Measurements from ENCODE around the gene PLA2G2F.

Gene PLA2G2F

DNA sequence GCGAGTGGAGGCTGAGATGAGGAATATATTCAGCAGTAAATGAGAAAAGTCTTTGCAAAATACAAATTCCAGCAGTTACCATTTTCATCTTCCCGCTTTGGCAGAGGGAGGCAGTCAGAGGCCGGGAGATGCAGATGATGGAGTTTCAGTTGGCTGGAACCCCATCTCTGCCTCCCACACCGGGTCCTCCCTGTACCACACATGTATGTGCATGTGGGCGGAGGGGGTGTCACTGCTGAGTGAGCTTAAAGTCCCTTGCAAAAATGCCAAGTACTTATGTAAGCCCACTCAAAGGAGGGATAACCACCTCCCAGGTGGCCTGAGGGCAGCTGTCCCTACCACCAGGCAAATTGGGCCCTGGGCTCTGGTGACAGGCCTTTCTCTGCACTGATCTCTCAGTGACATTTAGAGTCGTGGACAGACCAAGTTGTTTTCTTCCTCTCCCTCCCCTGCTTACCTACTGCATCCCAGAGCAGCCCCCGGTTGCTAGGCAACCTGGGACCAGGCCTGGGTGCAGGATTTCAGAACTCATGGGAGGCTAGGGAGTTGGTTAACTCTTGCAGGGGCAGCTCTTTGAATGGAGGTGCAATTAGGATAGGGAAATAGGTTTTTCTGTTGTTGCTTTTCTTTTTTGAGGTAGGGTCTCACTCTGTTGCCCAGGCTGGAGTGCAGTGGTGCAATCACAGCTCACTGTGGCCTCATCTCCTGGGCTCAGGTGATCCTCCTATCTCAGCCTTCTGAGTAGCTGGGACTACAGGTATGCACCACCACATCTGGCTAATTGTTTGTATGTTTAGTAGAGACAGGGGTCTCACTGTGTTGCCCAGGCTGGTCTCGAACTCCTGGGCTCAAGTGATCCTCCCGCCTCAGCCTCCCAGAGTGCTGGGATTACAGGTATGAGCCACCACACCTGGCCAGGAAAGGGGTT lies 29.7 kb downstream of the PLA2G2F start:
- peaks cover 0 to 14% (median 13%) of the 10 kb centered on the region in 5 experiments for H3K9me3 ChIP-seq (ENCODE audit: control extremely low read depth in 1 of 5, control insufficient read depth in 4 of 5, insufficient read depth in 2 of 5, low read depth in 1 of 5, low read length in 4 of 5)
- 98% methylated on average over 5 of the region's 9 CpGs for WGBS (ENCODE audit: insufficient coverage)
- no peak overlapping the region for H3K27ac ChIP-seq (ENCODE audit: insufficient read depth in 1 of 2, low read depth in 1 of 2, low read length in 2 of 2, poor library complexity in 1 of 2, severe bottlenecking in 2 of 2)
- H3K4me3 ChIP-seq (ENCODE audit: control insufficient read depth in 1 of 7, extremely low read depth in 1 of 7, insufficient read depth in 4 of 7, low read depth in 2 of 7, low read length in 6 of 7) = no peak overlapping the region
- peaks cover 0 to 5% (median 0%) of the 10 kb centered on the region in 4 experiments for H3K4me1 ChIP-seq (ENCODE audit: control extremely low read depth in 1 of 4, control insufficient read depth in 4 of 4, insufficient read depth in 4 of 4, low read length in 3 of 4)
- ChIA-PET CTCF (interaction anchor here (1.1 kb wide), 1 partner anchor 10 kb away, joined by 3 read pairs; no protein-coding TSS in a partner anchor), POLR2A (no interaction called here)
- no peak for DNase-seq
- no peaks in the 10 kb centered on the region for H3K36me3 ChIP-seq (ENCODE audit: control insufficient read depth in 4 of 4, insufficient read depth in 4 of 4, low read length in 3 of 4)
- H3K27me3 ChIP-seq (replicated peaks in 2 of 5; ENCODE audit: control insufficient read depth in 4 of 5, insufficient read depth in 5 of 5, low read length in 4 of 5) = peaks cover 0 to 9% (median 0%) of the 10 kb centered on the region in 5 experiments

DNA sequence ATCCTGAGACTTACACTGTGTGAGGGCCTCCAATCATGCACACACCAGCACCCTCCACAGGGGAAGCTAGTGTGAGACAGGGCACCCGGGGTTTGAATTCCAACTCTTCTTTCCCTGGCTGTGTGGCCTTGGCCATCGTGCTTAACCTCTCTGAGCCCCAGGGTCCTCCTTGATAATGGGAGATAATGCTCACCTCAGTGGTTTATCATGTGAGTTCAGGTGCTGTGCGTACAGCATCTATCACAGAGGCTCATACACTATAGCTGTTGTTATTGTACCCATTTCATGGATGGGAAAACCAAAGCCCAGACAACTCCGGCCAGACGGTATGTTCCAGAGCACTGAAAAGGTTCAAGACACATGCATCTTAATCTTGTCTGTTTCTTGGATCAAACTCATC lies 30.8 kb downstream of the PLA2G2F start:
- Histone ChIP-seq H3K9me3 (ENCODE audit: control extremely low read depth in 1 of 5, control insufficient read depth in 4 of 5, insufficient read depth in 2 of 5, low read depth in 1 of 5, low read length in 4 of 5) (peaks cover 0 to 9% (median 3%) of the 10 kb centered on the region in 5 experiments), H3K4me3 (ENCODE audit: control insufficient read depth in 1 of 7, extremely low read depth in 1 of 7, insufficient read depth in 4 of 7, low read depth in 2 of 7, low read length in 6 of 7) (no peak overlapping the region), H3K27me3 (replicated peaks in 2 of 5; ENCODE audit: control insufficient read depth in 4 of 5, insufficient read depth in 5 of 5, low read length in 4 of 5) (peaks cover 0 to 5% (median 0%) of the 10 kb centered on the region in 5 experiments), H3K27ac (ENCODE audit: insufficient read depth in 1 of 2, low read depth in 1 of 2, low read length in 2 of 2, poor library complexity in 1 of 2, severe bottlenecking in 2 of 2) (no peak overlapping the region), H3K36me3 (ENCODE audit: control insufficient read depth in 4 of 4, insufficient read depth in 4 of 4, low read length in 3 of 4) (no peaks in the 10 kb centered on the region), H3K4me1 (ENCODE audit: control extremely low read depth in 1 of 4, control insufficient read depth in 4 of 4, insufficient read depth in 4 of 4, low read length in 3 of 4) (peaks cover 0 to 5% (median 0%) of the 10 kb centered on the region in 4 experiments)
- ChIA-PET POLR2A (no interaction called here), CTCF (no interaction called here)
- no peak for DNase-seq
- WGBS (ENCODE audit: insufficient coverage) = 96% methylated on average over 4 of the region's 5 CpGs

DNA sequence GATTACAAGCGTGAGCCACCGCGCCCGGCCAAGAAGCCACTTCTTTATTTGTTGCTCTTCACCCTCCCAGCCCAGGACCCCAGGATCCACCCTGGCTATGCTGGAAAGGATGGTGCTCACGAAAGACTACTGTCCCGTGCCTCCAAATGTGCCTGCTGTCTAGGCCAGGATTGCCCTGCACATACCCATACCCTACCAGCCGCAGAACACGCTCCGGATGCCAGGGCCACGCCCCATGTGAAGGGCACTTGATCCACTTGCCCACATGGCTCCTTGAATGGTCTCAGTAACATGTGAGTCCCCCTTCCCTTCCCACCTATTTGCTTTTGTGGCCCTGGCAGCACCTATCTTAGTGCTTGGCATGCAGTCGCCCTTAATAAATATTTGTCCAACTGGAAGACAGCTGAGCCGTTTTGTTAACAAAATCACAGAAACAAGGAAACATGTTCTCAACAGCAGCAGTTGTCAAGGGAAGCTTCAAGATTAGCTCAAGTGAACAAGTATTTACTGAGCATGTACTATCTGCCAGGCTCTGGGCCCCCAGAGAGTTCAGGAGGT lies 33.0 kb downstream of the PLA2G2F start:
- Histone ChIP-seq H3K27me3 (replicated peaks in 2 of 5; ENCODE audit: control insufficient read depth in 4 of 5, insufficient read depth in 5 of 5, low read length in 4 of 5) (peaks cover 0 to 5% (median 0%) of the 10 kb centered on the region in 5 experiments), H3K9me3 (ENCODE audit: control extremely low read depth in 1 of 5, control insufficient read depth in 4 of 5, insufficient read depth in 2 of 5, low read depth in 1 of 5, low read length in 4 of 5) (peaks cover 0 to 3% (median 0%) of the 10 kb centered on the region in 5 experiments), H3K36me3 (ENCODE audit: control insufficient read depth in 4 of 4, insufficient read depth in 4 of 4, low read length in 3 of 4) (no peaks in the 10 kb centered on the region), H3K4me1 (ENCODE audit: control extremely low read depth in 1 of 4, control insufficient read depth in 4 of 4, insufficient read depth in 4 of 4, low read length in 3 of 4) (peaks cover 0 to 5% (median 0%) of the 10 kb centered on the region in 4 experiments), H3K27ac (ENCODE audit: insufficient read depth in 1 of 2, low read depth in 1 of 2, low read length in 2 of 2, poor library complexity in 1 of 2, severe bottlenecking in 2 of 2) (no peak overlapping the region), H3K4me3 (ENCODE audit: control insufficient read depth in 1 of 7, extremely low read depth in 1 of 7, insufficient read depth in 4 of 7, low read depth in 2 of 7, low read length in 6 of 7) (no peak overlapping the region)
- DNase-seq = no peak
- ChIA-PET CTCF (interaction anchor here (0.9 to 3.9 kb wide), 5 partner anchors 16 to 39 kb away, joined by 3 to 11 read pairs (median 4); no protein-coding TSS in a partner anchor), POLR2A (no interaction called here)
- WGBS (ENCODE audit: insufficient coverage) = 98% methylated on average over 7 of the region's 12 CpGs

GRCh38 chr1:20174937-20175666 lies 36.0 kb downstream of the PLA2G2F start:
- CTCF ChIA-PET = interaction anchor here (1.6 kb wide), 1 partner anchor 9 kb away, joined by 4 read pairs; no protein-coding TSS in a partner anchor
- DNase-seq = no peak
- Histone ChIP-seq H3K4me3 (ENCODE audit: control insufficient read depth in 1 of 7, extremely low read depth in 1 of 7, insufficient read depth in 4 of 7, low read depth in 2 of 7, low read length in 6 of 7) (no peak overlapping the region), H3K9me3 (ENCODE audit: control extremely low read depth in 1 of 5, control insufficient read depth in 4 of 5, insufficient read depth in 2 of 5, low read depth in 1 of 5, low read length in 4 of 5) (peaks cover 0 to 5% (median 0%) of the 10 kb centered on the region in 5 experiments), H3K27me3 (replicated peaks in 2 of 5; ENCODE audit: control insufficient read depth in 4 of 5, insufficient read depth in 5 of 5, low read length in 4 of 5) (peaks cover 0 to 9% (median 2%) of the 10 kb centered on the region in 5 experiments), H3K27ac (ENCODE audit: insufficient read depth in 1 of 2, low read depth in 1 of 2, low read length in 2 of 2, poor library complexity in 1 of 2, severe bottlenecking in 2 of 2) (no peak overlapping the region), H3K4me1 (ENCODE audit: control extremely low read depth in 1 of 4, control insufficient read depth in 4 of 4, insufficient read depth in 4 of 4, low read length in 3 of 4) (peaks cover 0 to 5% (median 0%) of the 10 kb centered on the region in 4 experiments), H3K36me3 (ENCODE audit: control insufficient read depth in 4 of 4, insufficient read depth in 4 of 4, low read length in 3 of 4) (no peaks in the 10 kb centered on the region)
- 77% methylated on average over 7 of the region's 9 CpGs for WGBS (ENCODE audit: insufficient coverage)
- POLR2A ChIA-PET = no interaction called here

- 95% methylated on average over 9 of the region's 13 CpGs for WGBS (ENCODE audit: insufficient coverage)
- ChIA-PET CTCF (interaction anchor here (1.2 to 3.1 kb wide), 6 partner anchors 9 to 26 kb away, joined by 3 to 11 read pairs (median 8); no protein-coding TSS in a partner anchor), POLR2A (interaction anchor here (0.5 to 0.6 kb wide), 2 partner anchors 24 to 41 kb away, joined by 3 to 4 read pairs; no protein-coding TSS in a partner anchor)
- peak in 1 of 3 donors; percentile 46 for DNase-seq
- Histone ChIP-seq H3K27ac (ENCODE audit: insufficient read depth in 1 of 2, low read depth in 1 of 2, low read length in 2 of 2, poor library complexity in 1 of 2, severe bottlenecking in 2 of 2) (no peak overlapping the region), H3K9me3 (ENCODE audit: control extremely low read depth in 1 of 5, control insufficient read depth in 4 of 5, insufficient read depth in 2 of 5, low read depth in 1 of 5, low read length in 4 of 5) (peaks cover 0 to 6% (median 0%) of the 10 kb centered on the region in 5 experiments), H3K27me3 (replicated peaks in 2 of 5; ENCODE audit: control insufficient read depth in 4 of 5, insufficient read depth in 5 of 5, low read length in 4 of 5) (peaks cover 0 to 35% (median 8%) of the 10 kb centered on the region in 5 experiments), H3K4me1 (ENCODE audit: control extremely low read depth in 1 of 4, control insufficient read depth in 4 of 4, insufficient read depth in 4 of 4, low read length in 3 of 4) (no peaks in the 10 kb centered on the region), H3K36me3 (ENCODE audit: control insufficient read depth in 4 of 4, insufficient read depth in 4 of 4, low read length in 3 of 4) (no peaks in the 10 kb centered on the region), H3K4me3 (ENCODE audit: control insufficient read depth in 1 of 7, extremely low read depth in 1 of 7, insufficient read depth in 4 of 7, low read depth in 2 of 7, low read length in 6 of 7) (no peak overlapping the region)
Observed at GRCh38 chr1:20178634-20179370, 39.7 kb downstream of the PLA2G2F start.

DNA sequence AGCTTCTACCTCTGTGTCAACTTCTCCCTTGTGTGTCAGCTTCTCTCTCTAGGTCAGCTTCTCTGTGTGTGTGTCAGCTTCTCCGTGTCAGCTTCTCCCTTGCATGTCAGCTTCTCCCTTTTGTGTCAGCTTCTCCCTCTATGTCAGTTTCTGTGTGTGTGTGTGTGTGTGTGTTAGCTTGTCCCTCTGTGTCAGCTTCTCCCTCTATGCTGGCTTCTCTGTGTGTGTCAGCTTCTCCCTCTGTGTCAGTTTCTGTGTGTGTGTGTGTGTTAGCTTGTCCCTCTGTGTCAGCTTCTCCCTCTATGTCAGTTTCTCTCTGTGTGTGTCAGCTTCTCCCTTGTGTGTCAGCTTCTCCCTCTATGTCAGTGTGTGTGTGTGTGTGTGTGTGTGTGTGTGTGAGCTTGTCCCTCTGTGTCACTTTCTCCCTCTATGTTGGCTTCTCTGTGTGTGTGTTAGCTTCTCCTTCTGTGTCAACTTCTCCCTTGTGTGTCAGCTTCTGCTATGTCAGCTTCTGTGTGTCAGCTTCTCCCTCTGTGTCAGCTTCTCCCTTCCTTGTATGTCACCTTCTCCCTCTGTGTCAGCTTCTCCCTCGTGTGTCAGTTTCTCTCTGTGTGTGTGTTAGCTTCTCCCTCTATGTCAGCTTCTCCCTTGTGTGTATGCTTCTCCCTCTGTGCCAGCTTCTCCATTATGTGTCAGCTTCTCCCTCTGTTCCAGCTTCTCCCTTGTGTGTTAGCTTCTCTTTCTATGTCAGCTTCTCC lies 40.4 kb downstream of the PLA2G2F start:
- 100% methylated on average over 1 of the region's 2 CpGs for WGBS (ENCODE audit: insufficient coverage)
- Histone ChIP-seq H3K4me1 (ENCODE audit: control extremely low read depth in 1 of 4, control insufficient read depth in 4 of 4, insufficient read depth in 4 of 4, low read length in 3 of 4) (no peaks in the 10 kb centered on the region), H3K9me3 (ENCODE audit: control extremely low read depth in 1 of 5, control insufficient read depth in 4 of 5, insufficient read depth in 2 of 5, low read depth in 1 of 5, low read length in 4 of 5) (peaks cover 0 to 6% (median 0%) of the 10 kb centered on the region in 5 experiments), H3K27ac (ENCODE audit: insufficient read depth in 1 of 2, low read depth in 1 of 2, low read length in 2 of 2, poor library complexity in 1 of 2, severe bottlenecking in 2 of 2) (no peak overlapping the region), H3K36me3 (ENCODE audit: control insufficient read depth in 4 of 4, insufficient read depth in 4 of 4, low read length in 3 of 4) (no peaks in the 10 kb centered on the region), H3K27me3 (replicated peaks in 2 of 5; ENCODE audit: control insufficient read depth in 4 of 5, insufficient read depth in 5 of 5, low read length in 4 of 5) (peaks cover 0 to 42% (median 9%) of the 10 kb centered on the region in 5 experiments), H3K4me3 (ENCODE audit: control insufficient read depth in 1 of 7, extremely low read depth in 1 of 7, insufficient read depth in 4 of 7, low read depth in 2 of 7, low read length in 6 of 7) (no peak overlapping the region)
- DNase-seq = no peak
- POLR2A ChIA-PET = interaction anchor here (0.6 kb wide), 1 partner anchor 23 kb away, joined by 4 read pairs; no protein-coding TSS in a partner anchor
- CTCF ChIA-PET = interaction anchor here (1.2 to 3.1 kb wide), 6 partner anchors 8 to 26 kb away, joined by 3 to 11 read pairs (median 8); no protein-coding TSS in a partner anchor
